Measurements from ENCODE around the gene TRMT112. TPM values are rescaled to one million over a fixed set of nuclear protein-coding genes. Genes with fewer than 3 reads are reported as not detected.

Gene TRMT112
- total RNA-seq, result 167 and 197 TPM in 2 replicates

GRCh38 chr11:64317325-64317960 lies at the start of gene TRMT112:
Gene TRMT112, minus strand, starts transcription at chr11:64317559. Its CDS starts 33 bp downstream, at chr11:64317526.

GRCh38 chr11:64358907-64359711 lies 41.8 kb upstream of the TRMT112 start, which contains the start of gene RPS6KA4:
Gene RPS6KA4, plus strand, starts transcription at chr11:64359162. Its CDS starts 74 bp downstream, at chr11:64359236.

GRCh38 chr11:64339754-64340408 lies 22.5 kb upstream of the TRMT112 start, which contains the start of gene CCDC88B:
Gene CCDC88B, plus strand, starts transcription at chr11:64340204. Its CDS starts 63 bp downstream, at chr11:64340267.

GRCh38 chr11:64317961-64318765 lies 804 bp upstream of the TRMT112 start, which contains the start of gene PRDX5:
Gene PRDX5, plus strand, starts transcription at chr11:64318121. Its CDS starts 95 bp downstream, at chr11:64318216.

GRCh38 chr11:64305075-64305690 lies 12.2 kb downstream of the TRMT112 start, which contains the start of gene ESRRA:
Gene ESRRA, plus strand, starts transcription at chr11:64305524. Its CDS starts 1,656 bp downstream, at chr11:64307180.

GRCh38 chr11:64299847-64300648 lies 17.3 kb downstream of the TRMT112 start, which contains the start of gene CATSPERZ:
Gene CATSPERZ, plus strand, starts transcription at chr11:64300358. Its CDS starts 53 bp downstream, at chr11:64300411.

GRCh38 chr11:64291262-64291751 lies 26.1 kb downstream of the TRMT112 start, which contains the start of gene KCNK4:
Gene KCNK4, plus strand, starts transcription at chr11:64291302. Its CDS starts 1,717 bp downstream, at chr11:64293019.

GRCh38 chr11:64284962-64285884 lies 32.1 kb downstream of the TRMT112 start, which contains the start of gene GPR137:
Gene GPR137, plus strand, starts transcription at chr11:64285848. Its CDS starts 677 bp downstream, at chr11:64286525.

GRCh38 chr11:64284048-64284961 lies 33.1 kb downstream of the TRMT112 start, which contains the start of gene BAD:
Gene BAD, minus strand, starts transcription at chr11:64284665. Its CDS starts 297 bp downstream, at chr11:64284368.

Small RNAs within 50 kb of the gene (small RNA-seq; reads per million reads assigned to genes)
- gene MIR7155 (ENCODE audit: low replicate concordance), result 0.10 reads per million
- not detected for gene RF00019 (ENCODE audit: low replicate concordance)

Other genes with a start within 250 kb of the TRMT112 start
- 4.3 and 15.8 TPM in 2 replicates for gene MACROD1, start 151.4 kb downstream of the TRMT112 start, total RNA-seq
- 244 and 265 TPM in 2 replicates for gene STIP1, start 131.4 kb downstream of the TRMT112 start, total RNA-seq
- gene FERMT3, start 110.8 kb downstream of the TRMT112 start, total RNA-seq, result 3.9 and 10.2 TPM in 2 replicates
- gene TRPT1, start 91.4 kb downstream of the TRMT112 start, total RNA-seq, result 47.5 and 50.7 TPM in 2 replicates
- 71.6 and 79.7 TPM in 2 replicates for gene NUDT22, start 91.3 kb downstream of the TRMT112 start, total RNA-seq
- gene DNAJC4, start 87.0 kb downstream of the TRMT112 start, total RNA-seq, result 7.6 and 7.7 TPM in 2 replicates
- 29.3 and 57.1 TPM in 2 replicates for gene VEGFB, start 83.0 kb downstream of the TRMT112 start, total RNA-seq
- gene FKBP2, start 76.5 kb downstream of the TRMT112 start, total RNA-seq, result 35.2 and 94.5 TPM in 2 replicates
- 141 and 291 TPM in 2 replicates for gene PPP1R14B, start 70.6 kb downstream of the TRMT112 start, total RNA-seq
- 27.6 and 105 TPM in 2 replicates for gene PLCB3, start 66.0 kb downstream of the TRMT112 start, total RNA-seq
- gene BAD, start 32.9 kb downstream of the TRMT112 start, total RNA-seq, result 63.9 and 69.3 TPM in 2 replicates
- 14.7 and 18.0 TPM in 2 replicates for gene GPR137, start 31.7 kb downstream of the TRMT112 start, total RNA-seq
- gene KCNK4, start 26.3 kb downstream of the TRMT112 start, total RNA-seq, result under 0.01 TPM in 1 of 2 replicates, not detected in the other
- gene CATSPERZ, start 17.2 kb downstream of the TRMT112 start, total RNA-seq, result 0.44 TPM in 1 of 2 replicates, not detected in the other
- gene ESRRA, start 12.0 kb downstream of the TRMT112 start, total RNA-seq, result 23.2 and 36.2 TPM in 2 replicates
- 124 and 331 TPM in 2 replicates for gene PRDX5, start 562 bp upstream of the TRMT112 start, total RNA-seq
- gene CCDC88B, start 22.6 kb upstream of the TRMT112 start, total RNA-seq, result 0.66 and 1.4 TPM in 2 replicates
- gene RPS6KA4, start 41.6 kb upstream of the TRMT112 start, total RNA-seq, result 38.3 and 101 TPM in 2 replicates
- gene SLC22A11, start 238.4 kb upstream of the TRMT112 start, total RNA-seq, result not detected in 2 replicates